MM.1S (cell line): Measurements from ENCODE around the gene EDEM1.

Source experiments
- DNase-seq: peaks from one replicate; pipeline ENCODE4 v3.0.0-alpha.2; 2015
- H2AFZ ChIP-seq: fragments of 300-600 bp; sonication (generic); 2 replicates; pipeline ENCODE4 v1.6.0; 2016; ENCODE audit warnings: antibody characterized with exemption, low read length
- H3F3A ChIP-seq: fragments of 300-600 bp; sonication (generic); 2 replicates; pipeline ENCODE4 v1.6.1; 2016; ENCODE audit warnings: mild to moderate bottlenecking, antibody characterized with exemption, low read length, moderate library complexity, mixed read lengths; ENCODE audit not compliant: insufficient read depth
- H3K27ac ChIP-seq: fragments of 300-600 bp; sonication (generic); 2 replicates; pipeline ENCODE4 v1.5.1; 2016; ENCODE audit warnings: mild to moderate bottlenecking, low read length
- H3K27me3 ChIP-seq: fragments of 300-600 bp; sonication (generic); replicated peaks from 2 replicates; pipeline ENCODE4 v1.6.0; 2016; ENCODE audit warnings: low read length; ENCODE audit not compliant: insufficient read depth
- H3K36me3 ChIP-seq: fragments of 300-600 bp; sonication (generic); replicated peaks from 2 replicates; pipeline ENCODE4 v1.6.1; 2016; ENCODE audit warnings: mild to moderate bottlenecking, low read length, mixed read lengths; ENCODE audit not compliant: insufficient read depth
- H3K4me1 ChIP-seq: fragments of 300-600 bp; sonication (generic); 2 replicates; pipeline ENCODE4 v1.6.1; 2016; ENCODE audit warnings: low read length, mixed read lengths
- H3K4me2 ChIP-seq: fragments of 300-600 bp; sonication (generic); 2 replicates; pipeline ENCODE4 v1.6.0; 2016; ENCODE audit warnings: low read depth, low read length
- H3K4me3 ChIP-seq: fragments of 300-600 bp; sonication (generic); 2 replicates; pipeline ENCODE4 v1.5.1; 2016; ENCODE audit warnings: low read length, mixed read lengths
- H3K79me2 ChIP-seq: fragments of 300-600 bp; sonication (generic); 2 replicates; pipeline ENCODE4 v1.6.1; 2016; ENCODE audit warnings: mixed run types, low read length, mixed read lengths
- H3K9ac ChIP-seq: fragments of 300-600 bp; sonication (generic); 2 replicates; pipeline ENCODE4 v1.6.1; 2016; ENCODE audit warnings: low read length, mixed read lengths
- H3K9me2 ChIP-seq: fragments of 300-600 bp; sonication (generic); replicated peaks from 2 replicates; pipeline ENCODE4 v1.6.1; 2016; ENCODE audit warnings: mild to moderate bottlenecking, low read length, mixed read lengths; ENCODE audit not compliant: insufficient read depth
- H3K9me3 ChIP-seq: fragments of 300-600 bp; sonication (generic); replicated peaks from 2 replicates; pipeline ENCODE4 v1.6.1; 2016; ENCODE audit warnings: mild to moderate bottlenecking, low read length, mixed read lengths; ENCODE audit not compliant: insufficient read depth
- H4K20me1 ChIP-seq: fragments of 300-600 bp; sonication (generic); 2 replicates; pipeline ENCODE4 v1.6.1; 2016; ENCODE audit warnings: mild to moderate bottlenecking, low read length, moderate library complexity, mixed read lengths; ENCODE audit not compliant: insufficient read depth
- CTCF ChIP-seq: fragments of 300-600 bp; sonication (generic); IDR thresholded peaks from 2 replicates; pipeline ENCODE4 v1.5.1; 2016; ENCODE audit warnings: antibody characterized with exemption, low read length, mixed read lengths
- EZH2 ChIP-seq: fragments of 300-600 bp; sonication (generic); optimal IDR thresholded peaks from 2 replicates; pipeline ENCODE3; 2017; ENCODE audit warnings: low read depth, mild to moderate bottlenecking, antibody characterized with exemption, low read length, mixed read lengths
- EZH2phosphoT487 ChIP-seq: fragments of 300-600 bp; sonication (generic); IDR thresholded peaks from 2 replicates; pipeline ENCODE4 v1.6.1; 2018; ENCODE audit warnings: antibody characterized with exemption, low read length

The EDEM1 gene

GRCh38 chr3:5192571-5193365 lies 5.3 kb downstream of the EDEM1 start:
- peak overlapping the region; percentile 95 for H3K4me3 ChIP-seq
- peak overlapping the region; percentile 87 for H3K4me2 ChIP-seq
- TF ChIP-seq EZH2 (no peak), EZH2phosphoT487 (no peak), CTCF (no peak)
- H3K9me3 ChIP-seq = no peaks in the 10 kb centered on the region
- H4K20me1 ChIP-seq = no peaks in the 10 kb centered on the region
- peak overlapping the region; percentile 98; the same call in 1 of the 2 replicates for H3K27ac ChIP-seq
- DNase-seq = no peak
- H3K27me3 ChIP-seq = no peaks in the 10 kb centered on the region
- H2AFZ ChIP-seq = no peak overlapping the region
- peaks cover 91% of the 10 kb centered on the region for H3F3A ChIP-seq
- H3K36me3 ChIP-seq = peaks cover 8% of the 10 kb centered on the region; the same call in 1 of the 2 replicates
- H3K9ac ChIP-seq = peak overlapping the region; percentile 100
- peaks cover 56% of the 10 kb centered on the region for H3K4me1 ChIP-seq
- peaks cover 91% of the 10 kb centered on the region for H3K79me2 ChIP-seq
- H3K9me2 ChIP-seq = no peaks in the 10 kb centered on the region

- Histone ChIP-seq H3K27me3 (no peaks in the 10 kb centered on the region), H3K4me2 (peak overlapping the region; percentile 66), H3K4me1 (peaks cover 72% of the 10 kb centered on the region), H2AFZ (no peak overlapping the region), H3K9me2 (no peaks in the 10 kb centered on the region), H3F3A (peaks cover 97% of the 10 kb centered on the region), H3K79me2 (peaks cover 89% of the 10 kb centered on the region), H3K9ac (peak overlapping the region; percentile 70), H4K20me1 (no peaks in the 10 kb centered on the region), H3K4me3 (no peak overlapping the region; the same call in none of the 2 replicates), H3K36me3 (peaks cover 8% of the 10 kb centered on the region; the same call in 1 of the 2 replicates), H3K9me3 (no peaks in the 10 kb centered on the region), H3K27ac (peak overlapping the region; percentile 98)
- DNase-seq = peak; percentile 24
- TF ChIP-seq EZH2 = no peak
- TF ChIP-seq EZH2phosphoT487 = no peak
- no peak for TF ChIP-seq CTCF
Observed at GRCh38 chr3:5194341-5194740, 6.8 kb downstream of the EDEM1 start.

- peak; percentile 73 for DNase-seq
- Histone ChIP-seq H3K9ac (peak overlapping the region; percentile 70), H3K4me3 (no peak overlapping the region), H3K79me2 (peaks cover 89% of the 10 kb centered on the region), H3K27me3 (no peaks in the 10 kb centered on the region), H3K27ac (peak overlapping the region; percentile 98), H2AFZ (no peak overlapping the region), H3K4me1 (peaks cover 78% of the 10 kb centered on the region), H3F3A (peaks cover 97% of the 10 kb centered on the region), H3K36me3 (peaks cover 8% of the 10 kb centered on the region; the same call in 1 of the 2 replicates), H3K4me2 (peak overlapping the region; percentile 66), H4K20me1 (no peaks in the 10 kb centered on the region), H3K9me3 (no peaks in the 10 kb centered on the region), H3K9me2 (no peaks in the 10 kb centered on the region)
- TF ChIP-seq EZH2 (no peak), EZH2phosphoT487 (no peak), CTCF (no peak)
Observed at GRCh38 chr3:5194801-5195509, 7.4 kb downstream of the EDEM1 start.
